ENCODE data around the gene GATA6. TPM values are rescaled to one million over a fixed set of nuclear protein-coding genes. Genes with fewer than 3 reads are reported as not detected.

GATA6 gene
- total RNA-seq, 1 donor from 2014 or later = 0.45 TPM

- DNase-seq (ENCODE audit: low read depth) = no peak
These were observed 3.1 kb upstream of the GATA6 start for GRCh38 chr18:22166069-22166950.

GRCh38 chr18:22167091-22167470, 2.3 kb upstream of the GATA6 start:
- DNase-seq (ENCODE audit: low read depth) = no peak

GRCh38 chr18:22167471-22168241, 1.7 kb upstream of the GATA6 start:
- DNase-seq (ENCODE audit: low read depth) = no peak

GRCh38 chr18:22168360-22168921, 948 bp upstream of the GATA6 start:
- DNase-seq (ENCODE audit: low read depth) = no peak

GRCh38 chr18:22169889-22170420, 566 bp downstream of the GATA6 start:
- DNase-seq (ENCODE audit: low read depth) = peak; percentile 14

- DNase-seq (ENCODE audit: low read depth) = peak; percentile 10
These were observed 1.2 kb downstream of the GATA6 start for GRCh38 chr18:22170421-22171257.

- DNase-seq (ENCODE audit: low read depth) = no peak
These were observed 2.1 kb downstream of the GATA6 start for GRCh38 chr18:22171258-22172119.

- no peak for DNase-seq (ENCODE audit: low read depth)
These were observed 2.8 kb downstream of the GATA6 start for GRCh38 chr18:22172120-22172582.

GRCh38 chr18:22172594-22173049, 3.2 kb downstream of the GATA6 start:
- no peak for DNase-seq (ENCODE audit: low read depth)

GRCh38 chr18:22173221-22173927, 4.0 kb downstream of the GATA6 start:
- DNase-seq (ENCODE audit: low read depth) = no peak

- no peak for DNase-seq (ENCODE audit: low read depth)
These were observed 4.5 kb downstream of the GATA6 start for GRCh38 chr18:22173928-22174301.

- no peak for DNase-seq (ENCODE audit: low read depth)
These were observed 5.2 kb downstream of the GATA6 start for GRCh38 chr18:22174341-22175145.

- DNase-seq (ENCODE audit: low read depth) = no peak
These were observed 6.0 kb downstream of the GATA6 start for GRCh38 chr18:22175346-22175745.

- DNase-seq (ENCODE audit: low read depth) = no peak
These were observed 7.3 kb downstream of the GATA6 start for GRCh38 chr18:22176420-22177326.

GRCh38 chr18:22177327-22177871, 8.0 kb downstream of the GATA6 start:
- DNase-seq (ENCODE audit: low read depth) = no peak

GRCh38 chr18:22179174-22179573, 9.8 kb downstream of the GATA6 start:
- DNase-seq (ENCODE audit: low read depth) = no peak

GRCh38 chr18:22179631-22180030, 10.2 kb downstream of the GATA6 start:
- no peak for DNase-seq (ENCODE audit: low read depth)

All from renal cortical epithelial cell (primary cell).